ENCODE measurements around the gene C2orf69.

C2orf69 gene, protein sequence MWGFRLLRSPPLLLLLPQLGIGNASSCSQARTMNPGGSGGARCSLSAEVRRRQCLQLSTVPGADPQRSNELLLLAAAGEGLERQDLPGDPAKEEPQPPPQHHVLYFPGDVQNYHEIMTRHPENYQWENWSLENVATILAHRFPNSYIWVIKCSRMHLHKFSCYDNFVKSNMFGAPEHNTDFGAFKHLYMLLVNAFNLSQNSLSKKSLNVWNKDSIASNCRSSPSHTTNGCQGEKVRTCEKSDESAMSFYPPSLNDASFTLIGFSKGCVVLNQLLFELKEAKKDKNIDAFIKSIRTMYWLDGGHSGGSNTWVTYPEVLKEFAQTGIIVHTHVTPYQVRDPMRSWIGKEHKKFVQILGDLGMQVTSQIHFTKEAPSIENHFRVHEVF

DNA sequence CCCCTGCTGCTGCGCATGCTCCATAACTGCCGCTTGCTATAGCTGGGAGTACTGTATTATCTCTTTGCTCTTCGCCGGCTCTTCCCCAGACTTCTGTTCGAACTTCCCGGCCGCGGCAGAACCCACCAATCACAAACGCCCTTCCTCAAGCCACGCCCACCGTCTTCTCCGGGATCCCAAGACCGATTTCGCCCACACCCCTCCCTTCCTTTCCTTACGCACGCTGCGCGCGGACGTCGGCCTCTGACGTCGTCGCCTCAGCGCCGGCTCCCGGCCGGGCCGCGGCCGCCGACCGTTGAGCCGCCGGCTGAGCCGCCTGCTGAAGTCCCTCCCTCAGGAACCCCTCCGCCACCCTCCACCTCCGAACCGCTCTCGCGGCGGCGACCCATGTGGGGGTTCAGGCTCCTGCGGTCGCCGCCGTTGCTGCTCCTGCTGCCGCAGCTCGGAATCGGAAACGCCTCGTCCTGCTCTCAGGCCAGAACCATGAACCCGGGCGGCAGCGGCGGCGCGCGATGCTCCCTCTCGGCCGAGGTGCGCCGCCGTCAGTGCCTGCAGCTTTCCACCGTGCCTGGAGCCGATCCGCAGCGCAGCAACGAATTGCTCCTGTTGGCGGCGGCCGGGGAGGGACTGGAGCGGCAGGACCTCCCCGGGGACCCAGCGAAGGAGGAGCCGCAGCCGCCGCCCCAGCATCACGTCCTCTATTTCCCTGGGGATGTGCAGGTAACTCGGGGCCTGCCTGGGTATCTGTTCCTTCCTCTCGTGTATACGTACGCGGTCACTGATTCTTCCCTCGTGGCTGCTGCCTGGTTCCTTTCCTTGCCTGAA is at the start of gene C2orf69:
Gene C2orf69, plus strand, starts transcription at position 242 of the 825 bp plus-strand sequence. Its CDS starts 146 bp downstream, at position 388.
- peak; percentile 62 to 98 (median 93) for DNase-seq

DNA sequence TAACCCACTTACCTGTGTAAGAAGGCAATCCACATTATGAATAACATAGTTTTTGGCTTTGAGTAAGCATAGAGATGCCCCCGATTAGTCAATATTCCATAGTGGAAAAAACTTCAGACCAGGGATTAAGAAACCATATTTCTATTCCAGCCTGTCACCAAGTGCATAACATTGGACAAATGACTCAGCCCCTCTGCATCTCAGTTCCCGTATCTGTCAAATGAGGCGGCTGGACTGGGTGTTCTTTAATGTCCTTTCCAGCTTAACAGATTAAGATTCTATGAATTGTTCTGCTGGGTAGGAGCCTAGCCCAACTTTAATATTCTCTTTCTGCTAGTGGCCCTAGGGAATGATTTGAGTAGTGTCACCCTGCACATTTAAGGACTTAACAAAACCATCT is 48.3 kb upstream of the C2orf69 start:
- DNase-seq = no peak

DNA sequence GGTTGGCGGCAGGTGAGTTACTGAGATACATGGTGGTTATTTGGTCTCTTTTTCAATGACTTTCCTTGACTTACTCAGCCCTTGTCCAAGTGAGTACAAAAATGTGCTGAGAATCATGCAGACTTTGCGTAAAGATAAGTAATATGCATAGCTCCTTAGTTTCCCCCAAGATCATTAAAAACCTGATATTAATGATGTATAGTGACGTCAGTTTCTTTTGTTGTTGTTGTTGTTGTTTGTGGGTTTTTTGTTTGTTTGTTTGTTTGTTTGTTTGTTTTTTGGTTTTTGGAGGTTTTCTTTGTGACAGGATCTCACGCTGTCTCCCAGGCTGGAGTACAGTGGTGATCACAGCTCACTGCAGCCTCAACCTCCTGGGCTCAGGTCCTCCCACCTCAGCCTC is 45.2 kb upstream of the C2orf69 start:
- DNase-seq = no peak

DNA sequence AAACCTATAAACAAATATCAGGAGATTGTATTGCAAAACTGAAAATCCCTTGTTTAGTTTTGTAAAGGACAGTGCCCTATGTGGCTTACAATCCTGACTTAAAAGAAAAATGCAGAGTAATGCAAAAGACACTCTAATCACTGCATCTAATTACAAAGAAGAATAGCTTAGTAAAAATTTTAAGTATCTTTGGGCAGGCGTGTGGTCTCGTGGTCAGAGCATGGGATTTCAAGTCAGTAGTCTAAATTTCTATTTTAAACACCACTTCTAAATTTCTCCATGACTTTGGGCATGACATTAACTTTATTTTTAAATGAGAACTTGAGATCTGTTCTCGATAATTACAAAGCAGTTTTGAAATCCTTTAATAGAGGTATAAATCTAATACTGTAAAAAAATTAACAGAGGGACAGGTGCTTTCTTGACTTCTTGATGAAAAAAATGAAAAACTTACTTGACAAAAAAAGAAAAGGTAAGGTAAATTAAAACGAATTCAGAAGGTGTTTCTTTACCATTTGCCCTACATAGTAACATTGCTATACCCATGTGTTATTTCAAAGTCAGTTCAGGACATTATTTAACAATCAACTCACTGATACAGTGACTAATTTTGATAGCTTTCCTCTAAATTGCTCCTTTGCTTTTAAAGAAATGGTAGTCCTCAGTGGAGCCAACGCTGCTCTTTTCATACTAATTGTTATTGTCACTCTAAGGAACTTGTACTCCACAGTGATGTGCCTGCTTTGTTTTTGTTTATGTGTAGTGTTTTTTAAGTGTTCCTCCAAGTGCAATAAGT is 42.5 kb upstream of the C2orf69 start:
- no peak for DNase-seq

DNA sequence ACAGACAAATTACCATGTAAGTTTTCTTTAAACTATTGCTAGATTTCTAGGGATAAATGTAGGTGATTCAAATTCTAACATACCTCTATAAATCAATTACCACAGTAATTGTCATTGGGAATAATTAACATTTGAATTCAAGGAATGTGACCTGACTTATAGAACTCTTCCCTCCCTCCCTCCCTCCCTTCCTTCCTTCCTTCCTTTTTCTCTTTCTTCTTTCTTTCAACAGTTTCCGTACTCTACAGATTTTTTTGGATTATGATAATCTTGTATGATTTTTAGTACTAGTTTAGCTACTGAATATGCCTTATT is 41.9 kb upstream of the C2orf69 start:
- no peak for DNase-seq

DNA sequence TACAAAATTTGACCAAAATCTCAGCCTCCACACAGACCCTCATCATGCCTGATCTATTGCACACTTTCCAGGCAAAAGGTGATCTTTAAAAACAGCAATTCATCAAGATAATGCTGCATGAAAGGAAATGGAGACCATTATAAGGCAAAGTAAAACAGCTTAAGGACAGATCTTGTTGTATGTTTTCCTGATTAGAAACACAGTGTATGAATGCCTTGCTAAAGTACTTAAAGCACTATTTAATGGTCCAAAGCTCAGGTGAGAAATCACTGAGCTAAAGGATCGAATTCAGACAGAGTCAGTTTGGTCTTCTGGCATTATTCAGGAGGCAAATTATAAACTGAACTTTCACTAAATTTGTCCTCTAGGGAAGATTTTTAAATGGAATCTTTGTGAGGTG is 41.4 kb upstream of the C2orf69 start:
- DNase-seq = no peak

DNA sequence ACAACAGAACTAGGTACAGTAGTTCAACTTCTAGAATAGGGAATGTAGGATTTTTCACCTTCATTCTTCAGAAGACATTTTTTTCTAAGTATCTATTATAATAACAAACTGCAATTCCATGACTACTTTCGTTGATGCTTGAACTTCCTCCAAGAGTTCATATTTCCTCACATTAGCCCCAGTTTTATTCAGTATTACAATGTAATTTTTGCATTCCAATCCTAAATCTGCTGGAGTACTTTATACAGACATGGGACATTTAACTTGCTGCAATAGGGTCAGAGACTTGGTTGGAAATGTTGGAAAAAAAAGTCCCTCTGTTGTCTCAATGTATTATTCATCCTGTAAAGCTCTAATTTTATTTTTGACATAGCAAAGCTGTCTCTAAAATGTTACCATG is 40.5 kb upstream of the C2orf69 start:
- DNase-seq = no peak

DNA sequence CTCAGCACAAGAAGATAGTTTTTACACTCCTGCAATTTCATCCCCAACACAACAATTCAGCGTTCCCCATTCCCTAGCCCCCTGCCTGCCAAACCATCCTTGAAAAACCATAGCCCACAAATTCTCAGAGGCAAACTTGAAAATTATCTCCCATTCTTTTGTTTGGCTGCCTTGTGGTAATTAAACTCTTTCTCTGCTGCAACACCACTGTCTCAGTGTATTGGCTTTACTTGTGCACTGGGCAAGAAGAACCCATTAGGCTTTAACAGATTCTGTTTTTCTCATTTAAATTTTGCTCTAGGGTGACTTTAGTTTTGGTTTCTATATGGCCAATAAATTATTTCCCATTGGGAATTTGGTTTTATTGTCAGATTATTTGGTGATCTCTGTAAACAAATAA is 36.9 kb upstream of the C2orf69 start:
- DNase-seq = no peak

DNA sequence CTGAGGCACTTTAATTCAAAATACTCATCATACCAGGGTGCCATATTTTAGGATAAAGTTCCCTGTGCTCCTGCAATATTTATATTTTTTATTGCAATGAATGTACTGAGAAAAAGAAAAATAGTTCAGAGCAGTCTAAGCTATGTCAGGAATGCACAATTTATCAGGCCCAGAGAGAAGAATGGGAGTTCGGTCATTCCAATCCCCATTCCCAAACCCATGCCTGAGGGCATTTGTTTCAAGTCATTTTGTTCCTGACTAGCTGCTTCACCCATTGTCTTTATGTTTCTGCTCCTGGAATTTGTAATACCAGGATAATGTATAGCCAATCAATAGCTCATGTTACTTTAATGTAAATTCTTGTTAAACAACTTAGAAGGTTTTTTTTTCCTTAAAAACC is 35.7 kb upstream of the C2orf69 start:
- DNase-seq = no peak

DNA sequence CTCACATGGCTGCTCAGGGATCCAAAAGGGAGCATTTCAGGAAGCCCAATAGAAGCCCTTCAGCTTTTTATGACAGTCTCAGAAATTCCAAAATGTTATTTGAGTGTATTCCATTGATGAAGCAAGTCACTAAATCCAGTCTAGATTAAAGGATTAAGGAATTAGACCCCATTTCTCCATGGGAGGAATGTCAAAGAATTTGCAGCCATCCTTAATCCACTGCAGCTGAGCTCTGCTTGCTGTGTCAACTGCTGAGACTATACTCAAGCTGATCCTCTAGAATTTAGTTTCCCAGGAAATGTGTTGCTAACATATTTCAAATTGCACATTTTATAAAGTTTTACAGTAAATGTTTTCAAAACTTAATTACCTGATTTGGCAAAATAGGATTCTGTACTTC is 28.4 kb upstream of the C2orf69 start:
- DNase-seq = no peak

DNA sequence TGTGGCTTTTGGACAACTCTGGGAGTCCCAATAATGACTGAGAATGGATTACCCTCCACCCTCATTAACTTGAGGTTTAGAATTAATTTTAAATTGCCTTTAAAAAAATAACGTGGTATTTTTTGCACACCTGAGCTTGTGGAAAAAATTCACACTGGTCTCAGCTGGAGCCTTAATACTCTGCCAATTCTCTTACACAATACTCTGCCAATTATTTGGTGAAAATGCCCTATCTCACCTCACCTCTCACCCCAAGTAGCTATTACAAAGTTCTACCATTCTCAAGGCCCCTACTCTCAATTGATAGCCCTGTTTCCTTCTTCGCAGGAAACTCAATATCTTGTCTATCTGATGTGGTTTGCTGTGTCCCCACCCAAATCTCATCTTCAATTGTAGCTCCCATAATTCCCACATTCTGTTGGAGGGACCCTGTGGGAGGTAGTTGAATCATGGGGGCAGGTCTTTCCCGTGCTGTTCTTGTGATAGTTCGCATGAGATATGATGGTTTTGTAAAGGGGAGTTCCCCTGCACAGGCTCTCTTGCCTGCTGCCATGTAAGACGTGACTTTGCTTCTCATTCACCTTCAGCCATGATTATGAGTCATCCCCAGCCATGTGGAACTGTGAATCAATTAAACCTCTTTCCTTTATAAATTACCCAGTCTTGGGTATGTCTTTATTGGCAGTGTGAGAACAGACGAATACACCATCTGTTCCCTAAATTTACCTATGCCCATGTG is 27.4 kb upstream of the C2orf69 start:
- no peak for DNase-seq

DNA sequence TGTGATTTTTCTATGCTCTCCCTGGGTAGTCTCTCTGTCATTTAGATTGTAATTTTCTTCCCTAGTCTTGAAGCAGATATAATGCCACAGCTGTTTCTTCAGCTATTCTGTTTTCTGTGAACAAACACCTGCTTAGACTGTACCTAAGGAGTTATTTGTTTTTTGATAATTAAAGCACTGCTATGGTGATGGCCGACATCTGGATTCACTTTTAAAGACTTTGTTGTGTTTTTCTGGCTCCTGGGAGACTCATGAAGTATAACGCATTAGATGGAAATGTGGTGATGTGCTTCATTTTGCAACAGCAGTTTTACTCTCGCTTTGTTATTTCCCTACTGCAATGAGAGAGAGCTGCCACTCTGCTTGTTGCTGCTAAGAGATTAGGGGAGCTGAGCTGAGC is 15.7 kb upstream of the C2orf69 start:
- DNase-seq = no peak

DNA sequence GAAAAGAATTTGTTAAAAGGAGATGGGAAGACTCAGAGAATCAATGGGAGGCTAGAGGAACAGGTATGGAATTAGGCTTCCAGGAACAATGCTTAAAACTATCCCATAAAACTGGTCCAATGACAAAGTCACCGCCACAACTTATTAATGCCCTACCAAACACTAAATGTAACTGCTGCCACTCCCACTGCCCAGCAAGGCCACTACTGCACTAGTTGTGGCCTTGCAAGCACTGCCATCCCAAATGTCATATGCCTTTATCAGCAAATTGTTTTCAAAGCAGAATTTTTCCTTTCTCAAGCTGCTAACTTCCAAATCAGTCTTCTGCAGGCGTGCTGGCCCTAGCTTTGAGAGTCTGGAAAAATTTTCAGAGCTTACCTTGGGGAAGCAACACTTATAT is 14.5 kb upstream of the C2orf69 start:
- DNase-seq = no peak

DNA sequence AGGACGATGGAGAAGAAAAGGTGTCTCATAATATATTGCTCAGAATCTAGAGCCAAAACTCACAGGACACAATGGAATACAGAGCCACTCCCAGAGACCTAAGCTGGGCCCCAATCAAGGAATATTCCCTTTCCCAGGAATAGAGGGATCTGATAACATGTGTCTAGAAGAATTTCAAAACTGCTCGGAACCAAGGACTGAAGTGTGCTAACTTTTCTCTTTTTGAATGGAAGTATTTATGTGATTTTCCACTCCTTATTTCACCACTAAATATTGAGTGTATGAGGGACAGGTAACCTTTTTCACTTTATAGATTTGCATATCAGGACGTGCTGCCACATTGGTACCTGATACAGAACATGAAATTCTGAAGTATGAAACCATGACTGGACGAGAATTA is 9.2 kb upstream of the C2orf69 start:
- DNase-seq = no peak

DNA sequence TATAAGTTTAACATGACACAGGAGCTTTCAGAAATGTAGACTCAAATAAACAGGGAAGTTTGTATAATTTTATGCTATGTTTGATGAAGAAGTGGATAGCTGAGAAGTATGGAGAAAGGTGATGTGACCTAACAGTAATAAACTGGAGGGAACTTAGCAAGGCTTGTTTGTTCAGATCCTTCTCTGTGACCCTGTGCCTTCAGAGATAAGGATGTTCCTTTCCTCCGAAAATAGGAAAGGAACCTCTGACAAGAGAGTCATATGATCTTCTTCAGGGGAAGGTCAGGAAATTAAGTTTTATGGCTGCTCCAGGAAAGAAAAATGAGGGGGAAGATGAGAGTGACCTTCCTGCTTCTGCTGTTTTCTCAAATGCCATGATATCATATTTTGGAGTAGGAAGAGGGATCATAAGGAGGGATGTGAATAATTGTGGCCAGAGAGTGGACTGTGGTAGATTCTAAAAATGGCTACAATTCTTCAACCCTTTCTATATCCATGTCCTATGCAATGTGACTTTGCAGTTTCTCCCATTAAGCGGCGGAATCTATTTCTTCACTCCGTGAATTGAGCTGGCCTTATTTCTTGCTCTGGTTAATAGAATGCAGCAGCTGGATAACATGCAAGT is 8.5 kb upstream of the C2orf69 start:
- DNase-seq = no peak

DNA sequence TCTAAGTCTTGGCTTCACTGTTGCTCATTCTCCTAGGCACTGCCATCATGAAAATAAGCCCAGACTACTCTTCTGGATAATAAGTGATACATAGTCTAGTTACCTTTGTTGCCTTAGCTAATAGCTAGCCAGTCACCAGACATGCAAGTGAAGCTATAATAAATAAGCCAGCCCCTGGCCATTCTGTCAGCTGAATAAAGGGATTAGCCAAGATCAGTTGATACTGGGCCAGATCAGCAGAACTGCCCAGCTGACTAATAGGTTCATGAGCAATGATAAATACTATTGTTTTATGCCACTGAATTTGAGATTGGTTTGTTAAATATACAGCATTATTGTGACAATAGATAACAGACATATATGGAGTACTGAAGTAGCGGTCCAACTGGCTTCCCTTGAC is 8.0 kb upstream of the C2orf69 start:
- DNase-seq = no peak

DNA sequence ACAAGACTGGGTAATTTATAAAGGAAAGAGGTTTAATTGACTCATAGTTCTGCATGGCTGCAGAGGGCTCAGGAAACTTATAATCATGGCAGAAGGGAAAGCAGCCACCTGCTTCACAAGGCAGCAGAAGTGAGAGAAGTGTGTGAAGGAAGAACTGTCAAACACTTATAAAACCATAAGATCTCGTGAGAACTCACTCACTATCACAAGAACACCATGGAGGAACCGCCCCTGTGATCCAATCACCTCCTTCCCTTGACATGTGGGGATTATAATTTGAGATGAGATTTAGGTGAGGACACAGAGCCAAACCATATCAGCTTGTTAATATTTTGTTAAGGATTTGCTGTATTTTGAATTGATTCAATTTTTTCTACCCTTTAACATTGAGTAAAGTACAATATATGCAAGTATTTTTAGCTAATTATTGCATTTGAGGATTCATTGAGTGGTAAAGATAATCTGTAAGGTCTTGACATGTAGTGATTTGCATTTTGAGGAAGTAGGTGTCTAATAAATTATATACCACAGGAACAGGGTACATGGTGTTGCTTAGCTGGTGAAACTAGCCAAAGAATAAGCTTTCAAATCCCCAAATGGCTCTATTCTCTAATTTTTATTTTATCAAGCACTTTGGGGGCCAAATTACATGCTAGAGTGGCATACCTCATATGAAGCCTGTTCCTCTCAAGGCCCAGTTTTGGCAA is 3.9 kb upstream of the C2orf69 start:
- DNase-seq = no peak

DNA sequence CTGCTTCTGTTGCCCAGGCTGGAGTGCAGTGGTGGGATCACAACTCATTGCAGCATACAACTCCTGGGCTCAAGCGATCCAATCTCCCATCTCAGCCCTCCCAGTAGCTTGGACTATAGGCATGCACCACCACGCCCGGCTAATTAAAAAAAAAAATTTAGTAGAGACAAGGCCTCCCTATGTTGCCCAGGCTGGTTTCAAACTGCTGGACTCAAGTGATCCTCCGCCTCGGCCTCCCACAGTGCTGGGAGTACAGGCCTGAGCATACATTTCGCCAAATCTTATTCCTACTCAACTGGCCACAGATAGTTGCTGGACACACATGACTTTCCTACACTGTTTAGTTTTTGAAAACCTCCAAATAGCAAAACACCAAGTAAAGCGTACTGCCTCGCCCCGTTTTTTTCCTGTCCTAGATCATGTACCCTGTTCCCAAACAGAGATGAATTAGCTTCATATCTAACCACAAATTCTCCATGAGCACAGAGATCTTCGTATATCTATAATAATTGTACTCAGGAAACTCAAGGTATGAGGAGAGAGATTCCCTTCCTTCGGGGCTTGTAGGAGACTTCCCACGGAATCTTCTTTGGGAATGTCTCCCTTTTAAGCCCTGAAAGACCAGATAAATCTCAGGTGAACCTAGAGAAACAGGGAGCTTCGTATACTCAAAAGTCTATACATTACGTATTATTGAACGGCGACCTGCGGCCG is 598 bp upstream of the C2orf69 start:
- no peak for DNase-seq

DNA sequence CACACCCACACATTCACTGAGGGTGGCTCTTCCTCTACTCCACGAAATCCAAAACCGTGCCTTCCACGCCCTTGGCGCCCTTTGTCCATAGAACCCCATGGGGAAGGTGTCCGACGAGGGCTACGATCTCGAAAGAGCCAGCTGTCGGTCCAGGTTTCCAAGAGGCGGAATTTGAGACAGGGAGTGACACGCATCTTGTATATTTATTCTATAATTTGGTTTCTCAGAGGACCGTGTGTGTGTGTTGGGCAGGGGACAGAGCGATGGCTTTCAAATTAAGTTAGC is 726 bp downstream of the C2orf69 start:
- DNase-seq = peak in 1 of 56 donors; percentile 33

Measured in nucleus accumbens (tissue), 56 donors.